Heart right ventricle (tissue), 16 donors: Measurements from ENCODE around the gene PADI2. TPM values are rescaled to one million over a fixed set of nuclear protein-coding genes. Genes with fewer than 3 reads are reported as not detected.
A peak's percentile ranks its signal among the peaks of the same experiment; 100 is the strongest.

Experiments
- ATAC-seq, 8 donors: fragments of 200-7000 bp; cut with Tn5 transposase; one replicate each; pipeline ENCODE4 v1.9.1; 2020; ENCODE audit warnings: mild to moderate bottlenecking in 8 of 8, moderate library complexity in 8 of 8, moderate number of reproducible peaks in 1 of 8
- DNase-seq, 2 donors: peaks; one replicate each; pipeline ENCODE4 v3.0.0-alpha.2; 2020
- H3K27ac ChIP-seq, 10 donors: fragments of 200-600 bp; sonication (generic) in 2 of 10; one replicate each; pipeline versions ENCODE4 v1.5.0 to v1.8.0; 2020 to 2022; ENCODE audit warnings: mild to moderate bottlenecking in 3 of 10
- H3K27me3 ChIP-seq, 7 donors: fragments of 200-600 bp; one replicate each; pipeline ENCODE4 v1.8.0; 2021 to 2022; ENCODE audit warnings: mild to moderate bottlenecking in 2 of 7
- H3K36me3 ChIP-seq, 9 donors: fragments of 200-600 bp; sonication (generic) in 1 of 9; one replicate each; pipeline versions ENCODE4 v1.5.0 to v1.8.0; 2020 to 2022; ENCODE audit warnings: mild to moderate bottlenecking in 2 of 9
- H3K4me1 ChIP-seq, 9 donors: fragments of 200-600 bp; sonication (generic) in 1 of 9; one replicate each; pipeline versions ENCODE4 v1.5.0 to v1.8.0; 2020 to 2022; ENCODE audit warnings: mild to moderate bottlenecking in 4 of 9
- H3K4me3 ChIP-seq, 10 donors: fragments of 200-600 bp; sonication (generic) in 2 of 10; one replicate each; pipeline versions ENCODE4 v1.5.0 to v1.8.0; 2020 to 2022; ENCODE audit warnings: mild to moderate bottlenecking in 7 of 10, moderate library complexity in 2 of 10
- H3K9me3 ChIP-seq, 11 donors: fragments of 200-600 bp in 10 of 11; sonication (generic) in 2 of 11; one replicate each; pipeline versions ENCODE4 v1.5.0 to v1.8.0; 2013 to 2022; ENCODE audit warnings: mild to moderate bottlenecking in 2 of 11, control low read depth in 1 of 11, moderate library complexity in 1 of 11
- WGBS, 2 donors: extraction: QIAGEN DNeasy Blood & Tissue Kit; methylation state at CpG; one replicate each; pipeline ENCODE4 v1.1.7; 2013; ENCODE audit warnings: inconsistent platforms in 1 of 2; 5-methylcytosine and 5-hydroxymethylcytosine counted together
- intact Hi-C, 10 donors: fragments of 100-400 bp; cut with DNase I; formaldehyde crosslinking; loops; one replicate each; pipeline versions ENCODE4 v1.11.1 to v1.14.2; 2022
- polyA plus RNA-seq, 2 donors: library from polyadenylated mRNA; stranded (reverse); fragments of 200-250 nt; gene quantifications; one replicate each; pipeline ENCODE4 v1.2.3, GENCODE V29; 2013
- total RNA-seq, 10 donors: library from RNA; stranded (reverse); fragmentation: NEBNext Ultra II Directional in 3 of 10; extraction: Animal tissue kit (Norgen Biotek cat#: 25700) in 3 of 10; gene quantifications; one replicate each; pipeline versions ENCODE4 v1.2.1 to v1.2.4, GENCODE V29; 2021 to 2023
- TF ChIP-seq, protein P1 (sequence below), 9 donors: fragments of 200-600 bp; sonication (generic) in 2 of 9; IDR thresholded peaks; one replicate each; pipeline versions ENCODE4 v1.5.0 to v1.8.0; 2021 to 2022; ENCODE audit warnings: antibody characterized with exemption in 9 of 9, mild to moderate bottlenecking in 5 of 9, moderate library complexity in 1 of 9
- donor health status: Arrhythmogenic right ventricular cardiomyopathy.
- donor health status: ischemic (EF 13 %, LVEDD 7.1; RV severe dilation, severe dysfunction).
- donor health status: healthy with polysubstance abuse.
- donor health status: DM: no; HTN: yes; CAD: no.
- donor health status: DM: no; HTN: no; CAD: no.
- donor health status: ischemic (EF 25% LVEDD 6.9; RV normal size, moderate dysfunction).
- donor health status: ischemic (EF 25% LVEDD 5.7; RV mildly dilated, moderate dysfunction).
- donor health status: healthy.
- donor health status: DM: yes; HTN: yes; CAD: no.
- donor health status: Ischemic cardiomyopathy.
- donor health status: ischemic (EF 35%, LVEDD 5.7; RV mildly dilated, moderate dysfunction).
- donor health status: nonischemic (EF 11% LVEDD 7.7; RV severe dilation, severe dysfunction).
- donor health status: DM: yes; HTN: yes; CAD: no.
- donor health status: PGD.
- donor health status: ischemic (EF 29% LVEDD 5.4; RV normal size, mild dysfunction).
- donor health status: nonischemic (EF 23%, LVEDD 6.1; RV moderate dilation, normal function).

PADI2 gene
- total and polyA plus RNA-seq, 12 donors, result 0.07 to 1.1 (median 0.47) TPM

DNA sequence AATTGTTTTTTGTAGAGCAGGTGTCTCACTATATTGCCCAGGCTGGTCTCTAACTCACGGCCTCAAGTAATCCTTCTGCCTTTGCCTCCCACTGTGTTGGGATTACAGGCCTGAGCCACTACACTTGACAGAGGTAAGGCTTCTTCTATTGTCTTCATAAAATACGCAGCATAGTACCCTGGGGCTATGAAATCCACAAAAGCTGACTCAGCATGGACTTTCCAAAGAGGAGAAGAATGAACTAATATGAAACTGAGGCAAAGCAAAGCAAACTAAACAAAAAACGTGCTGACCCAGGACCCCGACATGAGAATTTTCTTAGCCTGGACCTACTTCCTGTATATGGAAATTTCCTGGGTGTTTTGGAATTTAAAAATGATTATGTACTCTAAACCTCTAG, 89.0 kb downstream of the PADI2 start:
- WGBS, 2 donors, result 85 to 93% methylated on average over 4 of the region's 4 CpGs
- Histone ChIP-seq H3K9me3 (no peaks in the 10 kb centered on the region), H3K27ac (no peak overlapping the region), H3K4me3 (no peak overlapping the region), H3K36me3 (peaks cover 0 to 100% (median 45%) of the 10 kb centered on the region in 9 donors), H3K27me3 (no peaks in the 10 kb centered on the region), H3K4me1 (peaks cover 0 to 19% (median 0%) of the 10 kb centered on the region in 9 donors)
- DNase-seq (no peak), ATAC-seq (no peak)
- TF ChIP-seq, protein P1, sequence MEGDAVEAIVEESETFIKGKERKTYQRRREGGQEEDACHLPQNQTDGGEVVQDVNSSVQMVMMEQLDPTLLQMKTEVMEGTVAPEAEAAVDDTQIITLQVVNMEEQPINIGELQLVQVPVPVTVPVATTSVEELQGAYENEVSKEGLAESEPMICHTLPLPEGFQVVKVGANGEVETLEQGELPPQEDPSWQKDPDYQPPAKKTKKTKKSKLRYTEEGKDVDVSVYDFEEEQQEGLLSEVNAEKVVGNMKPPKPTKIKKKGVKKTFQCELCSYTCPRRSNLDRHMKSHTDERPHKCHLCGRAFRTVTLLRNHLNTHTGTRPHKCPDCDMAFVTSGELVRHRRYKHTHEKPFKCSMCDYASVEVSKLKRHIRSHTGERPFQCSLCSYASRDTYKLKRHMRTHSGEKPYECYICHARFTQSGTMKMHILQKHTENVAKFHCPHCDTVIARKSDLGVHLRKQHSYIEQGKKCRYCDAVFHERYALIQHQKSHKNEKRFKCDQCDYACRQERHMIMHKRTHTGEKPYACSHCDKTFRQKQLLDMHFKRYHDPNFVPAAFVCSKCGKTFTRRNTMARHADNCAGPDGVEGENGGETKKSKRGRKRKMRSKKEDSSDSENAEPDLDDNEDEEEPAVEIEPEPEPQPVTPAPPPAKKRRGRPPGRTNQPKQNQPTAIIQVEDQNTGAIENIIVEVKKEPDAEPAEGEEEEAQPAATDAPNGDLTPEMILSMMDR (IDR thresholded peaks at IDR 0.05), result no peak
- intact Hi-C loops, result no loop called here

DNA sequence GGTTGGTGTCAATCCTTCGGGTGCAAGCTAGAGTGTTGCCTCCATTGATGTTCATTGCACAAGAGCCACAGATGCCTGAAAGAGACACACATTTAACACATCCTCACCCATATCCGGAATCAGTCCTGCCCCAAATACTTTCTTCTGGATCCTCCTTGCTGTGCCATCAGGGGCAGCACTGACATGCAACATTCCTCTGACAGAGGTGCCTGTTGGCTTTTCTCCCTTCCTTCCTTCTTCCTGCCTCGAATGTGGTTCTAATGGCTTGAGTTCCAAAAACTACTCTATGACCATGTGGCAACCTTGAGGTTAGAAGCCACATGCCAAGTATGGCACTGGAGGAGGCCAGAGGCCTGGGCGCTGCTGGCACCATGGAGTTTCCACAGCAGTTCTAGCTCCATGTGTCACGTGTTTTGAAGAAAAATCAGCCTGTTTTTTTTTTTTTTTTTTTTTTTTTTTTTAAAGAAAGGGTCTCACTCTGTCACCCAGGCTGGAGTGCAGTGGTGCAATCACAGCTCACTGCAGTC, 90.5 kb downstream of the PADI2 start:
- Histone ChIP-seq H3K36me3 (peaks cover 0 to 100% (median 57%) of the 10 kb centered on the region in 9 donors), H3K27ac (no peak overlapping the region), H3K4me3 (no peak overlapping the region), H3K27me3 (no peaks in the 10 kb centered on the region), H3K4me1 (peaks cover 0 to 20% (median 0%) of the 10 kb centered on the region in 9 donors), H3K9me3 (no peaks in the 10 kb centered on the region)
- intact Hi-C loops, result no loop called here
- TF ChIP-seq, protein P1 (IDR thresholded peaks at IDR 0.05), result no peak
- WGBS, 2 donors, result 83 to 91% methylated on average over 5 of the region's 5 CpGs
- DNase-seq (no peak), ATAC-seq (no peak)

- ATAC-seq, result no peak
- WGBS, 2 donors, result 54 to 66% methylated on average over 2 of the region's 2 CpGs
Observed at GRCh38 chr1:17027900-17028299, 91.4 kb downstream of the PADI2 start.

GRCh38 chr1:17027403-17027802, 91.8 kb downstream of the PADI2 start:
- H3K4me1 ChIP-seq, result peaks cover 0 to 23% (median 0%) of the 10 kb centered on the region in 9 donors
- no peaks in the 10 kb centered on the region for H3K9me3 ChIP-seq
- no peaks in the 10 kb centered on the region for H3K27me3 ChIP-seq
- ATAC-seq (peak in 1 of 8 donors; percentile 68), DNase-seq (no peak)
- H3K27ac ChIP-seq, result no peak overlapping the region
- H3K36me3 ChIP-seq, result peaks cover 2 to 100% (median 71%) of the 10 kb centered on the region in 9 donors
- intact Hi-C loops, result no loop called here
- TF ChIP-seq, protein P1 (IDR thresholded peaks at IDR 0.05), result no peak
- no peak overlapping the region for H3K4me3 ChIP-seq
- WGBS, 2 donors, result 79 to 87% methylated on average over 5 of the region's 5 CpGs

More at GRCh38 chr1:17027900-17028299, 91.4 kb downstream of the PADI2 start:
- DNase-seq, result no peak
- Histone ChIP-seq H3K27me3 (no peaks in the 10 kb centered on the region), H3K4me1 (peaks cover 0 to 25% (median 0%) of the 10 kb centered on the region in 9 donors), H3K27ac (no peak overlapping the region), H3K36me3 (peaks cover 0 to 100% (median 66%) of the 10 kb centered on the region in 9 donors), H3K4me3 (no peak overlapping the region), H3K9me3 (no peaks in the 10 kb centered on the region)
- intact Hi-C loops, result no loop called here
- TF ChIP-seq, protein P1 (IDR thresholded peaks at IDR 0.05), result no peak
